ENCODE measurements around the gene CENATAC.
"Not testable (repeated sequence)": the region's sequence is repeated elsewhere in the genome, so short reads cannot be mapped to it uniquely, and the experiment has no call there.

GRCh38 chr11:119039471-119039870, 41.5 kb downstream of the CENATAC start:
- TF ChIP-seq, protein P1, sequence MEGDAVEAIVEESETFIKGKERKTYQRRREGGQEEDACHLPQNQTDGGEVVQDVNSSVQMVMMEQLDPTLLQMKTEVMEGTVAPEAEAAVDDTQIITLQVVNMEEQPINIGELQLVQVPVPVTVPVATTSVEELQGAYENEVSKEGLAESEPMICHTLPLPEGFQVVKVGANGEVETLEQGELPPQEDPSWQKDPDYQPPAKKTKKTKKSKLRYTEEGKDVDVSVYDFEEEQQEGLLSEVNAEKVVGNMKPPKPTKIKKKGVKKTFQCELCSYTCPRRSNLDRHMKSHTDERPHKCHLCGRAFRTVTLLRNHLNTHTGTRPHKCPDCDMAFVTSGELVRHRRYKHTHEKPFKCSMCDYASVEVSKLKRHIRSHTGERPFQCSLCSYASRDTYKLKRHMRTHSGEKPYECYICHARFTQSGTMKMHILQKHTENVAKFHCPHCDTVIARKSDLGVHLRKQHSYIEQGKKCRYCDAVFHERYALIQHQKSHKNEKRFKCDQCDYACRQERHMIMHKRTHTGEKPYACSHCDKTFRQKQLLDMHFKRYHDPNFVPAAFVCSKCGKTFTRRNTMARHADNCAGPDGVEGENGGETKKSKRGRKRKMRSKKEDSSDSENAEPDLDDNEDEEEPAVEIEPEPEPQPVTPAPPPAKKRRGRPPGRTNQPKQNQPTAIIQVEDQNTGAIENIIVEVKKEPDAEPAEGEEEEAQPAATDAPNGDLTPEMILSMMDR (IDR thresholded peaks at IDR 0.05): not testable (repeated sequence)
- TF ChIP-seq POLR2A, POLR2AphosphoS5 (IDR thresholded peaks at IDR 0.05): not testable (repeated sequence)
